ENCODE results near the gene CWC27.

- no peak for TF ChIP-seq POLR2A (IDR thresholded peaks at IDR 0.05)
- TF ChIP-seq CTCF (IDR thresholded peaks at IDR 0.05): no peak
- TF ChIP-seq EP300 (IDR thresholded peaks at IDR 0.05): no peak
- TF ChIP-seq POLR2AphosphoS5 (IDR thresholded peaks at IDR 0.05): no peak
Observed at GRCh38 chr5:64968591-64969110, 199.9 kb downstream of the CWC27 start.

Measured in upper lobe of left lung (tissue), 4 donors.